ENCODE data around the gene TTC7B. TPM values are rescaled to one million over a fixed set of nuclear protein-coding genes. Genes with fewer than 3 reads are reported as not detected.
A peak's percentile ranks its signal among the peaks of the same experiment; 100 is the strongest.

Gene TTC7B
- total and polyA plus RNA-seq, 2 of the 13 experiments (the other 11 are each of a cell fraction or from before 2014, with no cell fraction given): 1.3 to 3.2 TPM

GRCh38 chr14:90495357-90496276 is 320.6 kb downstream of the TTC7B start (continued):
- TF ChIP-seq ELF4 (CRISPR knock-in tag; IDR thresholded peaks at IDR 0.05; ENCODE audit: borderline replicate concordance): no peak
- TF ChIP-seq, protein P1, sequence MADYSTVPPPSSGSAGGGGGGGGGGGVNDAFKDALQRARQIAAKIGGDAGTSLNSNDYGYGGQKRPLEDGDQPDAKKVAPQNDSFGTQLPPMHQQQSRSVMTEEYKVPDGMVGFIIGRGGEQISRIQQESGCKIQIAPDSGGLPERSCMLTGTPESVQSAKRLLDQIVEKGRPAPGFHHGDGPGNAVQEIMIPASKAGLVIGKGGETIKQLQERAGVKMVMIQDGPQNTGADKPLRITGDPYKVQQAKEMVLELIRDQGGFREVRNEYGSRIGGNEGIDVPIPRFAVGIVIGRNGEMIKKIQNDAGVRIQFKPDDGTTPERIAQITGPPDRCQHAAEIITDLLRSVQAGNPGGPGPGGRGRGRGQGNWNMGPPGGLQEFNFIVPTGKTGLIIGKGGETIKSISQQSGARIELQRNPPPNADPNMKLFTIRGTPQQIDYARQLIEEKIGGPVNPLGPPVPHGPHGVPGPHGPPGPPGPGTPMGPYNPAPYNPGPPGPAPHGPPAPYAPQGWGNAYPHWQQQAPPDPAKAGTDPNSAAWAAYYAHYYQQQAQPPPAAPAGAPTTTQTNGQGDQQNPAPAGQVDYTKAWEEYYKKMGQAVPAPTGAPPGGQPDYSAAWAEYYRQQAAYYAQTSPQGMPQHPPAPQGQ (CRISPR knock-in tag; IDR thresholded peaks at IDR 0.05; ENCODE audit: borderline replicate concordance): no peak
- TF ChIP-seq NR1H2 (CRISPR knock-in tag; IDR thresholded peaks at IDR 0.05; ENCODE audit: borderline replicate concordance, low read depth): no peak
- no peak for TF ChIP-seq HHEX (CRISPR knock-in tag; IDR thresholded peaks at IDR 0.05)
- peak; percentile 80 for TF ChIP-seq ZNF331 (CRISPR knock-in tag; IDR thresholded peaks at IDR 0.05)
- TF ChIP-seq, protein P2, sequence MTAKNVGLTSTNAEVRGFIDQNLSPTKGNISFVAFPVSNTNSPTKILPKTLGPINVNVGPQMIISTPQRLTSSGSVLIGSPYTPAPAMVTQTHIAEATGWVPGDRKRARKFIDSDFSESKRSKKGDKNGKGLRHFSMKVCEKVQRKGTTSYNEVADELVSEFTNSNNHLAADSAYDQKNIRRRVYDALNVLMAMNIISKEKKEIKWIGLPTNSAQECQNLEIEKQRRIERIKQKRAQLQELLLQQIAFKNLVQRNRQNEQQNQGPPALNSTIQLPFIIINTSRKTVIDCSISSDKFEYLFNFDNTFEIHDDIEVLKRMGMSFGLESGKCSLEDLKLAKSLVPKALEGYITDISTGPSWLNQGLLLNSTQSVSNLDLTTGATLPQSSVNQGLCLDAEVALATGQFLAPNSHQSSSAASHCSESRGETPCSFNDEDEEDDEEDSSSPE (CRISPR knock-in tag; IDR thresholded peaks at IDR 0.05): no peak
- TF ChIP-seq, protein P3, sequence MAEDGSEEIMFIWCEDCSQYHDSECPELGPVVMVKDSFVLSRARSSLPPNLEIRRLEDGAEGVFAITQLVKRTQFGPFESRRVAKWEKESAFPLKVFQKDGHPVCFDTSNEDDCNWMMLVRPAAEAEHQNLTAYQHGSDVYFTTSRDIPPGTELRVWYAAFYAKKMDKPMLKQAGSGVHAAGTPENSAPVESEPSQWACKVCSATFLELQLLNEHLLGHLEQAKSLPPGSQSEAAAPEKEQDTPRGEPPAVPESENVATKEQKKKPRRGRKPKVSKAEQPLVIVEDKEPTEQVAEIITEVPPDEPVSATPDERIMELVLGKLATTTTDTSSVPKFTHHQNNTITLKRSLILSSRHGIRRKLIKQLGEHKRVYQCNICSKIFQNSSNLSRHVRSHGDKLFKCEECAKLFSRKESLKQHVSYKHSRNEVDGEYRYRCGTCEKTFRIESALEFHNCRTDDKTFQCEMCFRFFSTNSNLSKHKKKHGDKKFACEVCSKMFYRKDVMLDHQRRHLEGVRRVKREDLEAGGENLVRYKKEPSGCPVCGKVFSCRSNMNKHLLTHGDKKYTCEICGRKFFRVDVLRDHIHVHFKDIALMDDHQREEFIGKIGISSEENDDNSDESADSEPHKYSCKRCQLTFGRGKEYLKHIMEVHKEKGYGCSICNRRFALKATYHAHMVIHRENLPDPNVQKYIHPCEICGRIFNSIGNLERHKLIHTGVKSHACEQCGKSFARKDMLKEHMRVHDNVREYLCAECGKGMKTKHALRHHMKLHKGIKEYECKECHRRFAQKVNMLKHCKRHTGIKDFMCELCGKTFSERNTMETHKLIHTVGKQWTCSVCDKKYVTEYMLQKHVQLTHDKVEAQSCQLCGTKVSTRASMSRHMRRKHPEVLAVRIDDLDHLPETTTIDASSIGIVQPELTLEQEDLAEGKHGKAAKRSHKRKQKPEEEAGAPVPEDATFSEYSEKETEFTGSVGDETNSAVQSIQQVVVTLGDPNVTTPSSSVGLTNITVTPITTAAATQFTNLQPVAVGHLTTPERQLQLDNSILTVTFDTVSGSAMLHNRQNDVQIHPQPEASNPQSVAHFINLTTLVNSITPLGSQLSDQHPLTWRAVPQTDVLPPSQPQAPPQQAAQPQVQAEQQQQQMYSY (CRISPR knock-in tag; IDR thresholded peaks at IDR 0.05): no peak
- no peak for TF ChIP-seq RFX3 (CRISPR knock-in tag; IDR thresholded peaks at IDR 0.05)
- no peak for TF ChIP-seq ISL2 (CRISPR knock-in tag; IDR thresholded peaks at IDR 0.05)
- TF ChIP-seq EP300 (IDR thresholded peaks at IDR 0.05; ENCODE audit: low read depth in 2 of 2, low read length in 2 of 2): no peak
- no peak for TF ChIP-seq EP300 (CRISPR knock-in tag; IDR thresholded peaks at IDR 0.05; ENCODE audit: borderline replicate concordance)
- TF ChIP-seq EEA1 (CRISPR knock-in tag; IDR thresholded peaks at IDR 0.05; ENCODE audit: borderline replicate concordance): no peak
- no peak for TF ChIP-seq ZNF263 (CRISPR knock-in tag; IDR thresholded peaks at IDR 0.05)
- TF ChIP-seq ZNF766 (CRISPR knock-in tag; IDR thresholded peaks at IDR 0.05; ENCODE audit: borderline replicate concordance): peak; percentile 83; the same call in 1 of the 2 replicates
- peak; percentile 65 for TF ChIP-seq RARA (CRISPR knock-in tag; IDR thresholded peaks at IDR 0.05)
- no peak for TF ChIP-seq AKAP8 (CRISPR knock-in tag; IDR thresholded peaks at IDR 0.05)
- TF ChIP-seq ZNF350 (CRISPR knock-in tag; IDR thresholded peaks at IDR 0.05; ENCODE audit: borderline replicate concordance, low read depth): no peak
- peak; percentile 65; the same call in 1 of the 2 replicates for TF ChIP-seq ZNF709 (CRISPR knock-in tag; IDR thresholded peaks at IDR 0.05)
- TF ChIP-seq ZNF607 (CRISPR knock-in tag; IDR thresholded peaks at IDR 0.05; ENCODE audit: borderline replicate concordance): peak; percentile 53; the same call in 1 of the 2 replicates
- peak; percentile 79; the same call in 1 of the 2 replicates for TF ChIP-seq SP140L (CRISPR knock-in tag; IDR thresholded peaks at IDR 0.05; ENCODE audit: borderline replicate concordance)
- no peak for TF ChIP-seq RARG (CRISPR knock-in tag; IDR thresholded peaks at IDR 0.05; ENCODE audit: low read depth)
- TF ChIP-seq ZNF20 (CRISPR knock-in tag; IDR thresholded peaks at IDR 0.05): no peak
- no peak for TF ChIP-seq ZNF138 (CRISPR knock-in tag; IDR thresholded peaks at IDR 0.05; ENCODE audit: low read depth)
